22Rv1 (cell line): ENCODE measurements around the gene C1QTNF9B.
"Not testable (repeated sequence)": the region's sequence is repeated elsewhere in the genome, so short reads cannot be mapped to it uniquely, and the experiment has no call there.

Experiments
- H3K27ac ChIP-seq: fragments of 450-650 bp; 2 replicates; pipeline ENCODE4 v1.5.1; 2017
- CTCF ChIP-seq: fragments of 450-650 bp; IDR thresholded peaks from 2 replicates; pipeline ENCODE4 v1.5.1; 2017; ENCODE audit warnings: mild to moderate bottlenecking
- ZFX ChIP-seq: fragments of 450-650 bp; IDR thresholded peaks from 2 replicates; pipeline ENCODE4 v1.6.1; 2017; ENCODE audit warnings: antibody characterized with exemption, borderline replicate concordance

Gene C1QTNF9B

GRCh38 chr13:23897452-23897919 lies at the start of gene C1QTNF9B:
Gene C1QTNF9B (minus strand): TSS chr13:23897502.
- not testable (repeated sequence) for H3K27ac ChIP-seq

GRCh38 chr13:23946900-23947299 lies 49.6 kb upstream of the C1QTNF9B start:
- TF ChIP-seq CTCF = no peak
- no peak for TF ChIP-seq ZFX
- no peak overlapping the region for H3K27ac ChIP-seq

- TF ChIP-seq ZFX (no peak), CTCF (no peak)
- no peak overlapping the region for H3K27ac ChIP-seq
Observed at GRCh38 chr13:23946067-23946466, 48.8 kb upstream of the C1QTNF9B start.

- TF ChIP-seq CTCF (no peak), ZFX (no peak)
Observed at GRCh38 chr13:23945612-23946011, 48.3 kb upstream of the C1QTNF9B start.

GRCh38 chr13:23941211-23941610 lies 43.9 kb upstream of the C1QTNF9B start:
- TF ChIP-seq ZFX (no peak), CTCF (no peak)
- no peak overlapping the region for H3K27ac ChIP-seq

More at GRCh38 chr13:23945612-23946011, 48.3 kb upstream of the C1QTNF9B start:
- H3K27ac ChIP-seq = no peak overlapping the region

GRCh38 chr13:23939666-23940065 lies 42.4 kb upstream of the C1QTNF9B start:
- not testable (repeated sequence) for H3K27ac ChIP-seq

GRCh38 chr13:23934520-23934919 lies 37.2 kb upstream of the C1QTNF9B start:
- no peak for TF ChIP-seq ZFX
- TF ChIP-seq CTCF = no peak

GRCh38 chr13:23928985-23929384 lies 31.7 kb upstream of the C1QTNF9B start:
- no peak overlapping the region for H3K27ac ChIP-seq
- TF ChIP-seq ZFX (no peak), CTCF (no peak)

More at GRCh38 chr13:23934520-23934919, 37.2 kb upstream of the C1QTNF9B start:
- no peak overlapping the region for H3K27ac ChIP-seq
